Activated CD4-positive, alpha-beta T cell treated with anti-CD3 and anti-CD28 coated beads, Interleukin-2, amount 50 U/mL, for 4 hours (primary cell): ENCODE data around the gene NDUFS8.

Source experiments
- DNase-seq, 2 experiments: peaks; one replicate each; pipeline ENCODE4 v3.0.0-alpha.2; 2020

NDUFS8 gene

GRCh38 chr11:68052137-68052873 lies 21.8 kb downstream of the NDUFS8 start:
- DNase-seq: no peak

GRCh38 chr11:68053117-68053516 lies 22.6 kb downstream of the NDUFS8 start:
- no peak for DNase-seq

- no peak for DNase-seq
Measured at GRCh38 chr11:68053981-68054812, 23.7 kb downstream of the NDUFS8 start.

GRCh38 chr11:68056317-68057285 lies 26.1 kb downstream of the NDUFS8 start:
- no peak for DNase-seq

GRCh38 chr11:68057807-68058206 lies 27.3 kb downstream of the NDUFS8 start:
- DNase-seq: no peak

- DNase-seq: no peak
Measured at GRCh38 chr11:68061508-68061907, 31.0 kb downstream of the NDUFS8 start.

GRCh38 chr11:68064926-68065325 lies 34.4 kb downstream of the NDUFS8 start:
- DNase-seq: no peak

- no peak for DNase-seq
Measured at GRCh38 chr11:68065841-68066240, 35.4 kb downstream of the NDUFS8 start.

GRCh38 chr11:68066742-68067141 lies 36.3 kb downstream of the NDUFS8 start:
- DNase-seq: no peak

GRCh38 chr11:68067991-68068390 lies 37.5 kb downstream of the NDUFS8 start:
- no peak for DNase-seq

- no peak for DNase-seq
Measured at GRCh38 chr11:68071281-68072048, 41.0 kb downstream of the NDUFS8 start.

- no peak for DNase-seq
Measured at GRCh38 chr11:68074584-68075352, 44.3 kb downstream of the NDUFS8 start.

GRCh38 chr11:68076371-68077042 lies 46.0 kb downstream of the NDUFS8 start:
- DNase-seq: no peak

- no peak for DNase-seq
Measured at GRCh38 chr11:68077617-68078582, 47.4 kb downstream of the NDUFS8 start.

GRCh38 chr11:68080860-68081259 lies 50.4 kb downstream of the NDUFS8 start:
- DNase-seq: no peak

- no peak for DNase-seq
Measured at GRCh38 chr11:68081691-68082090, 51.2 kb downstream of the NDUFS8 start.

GRCh38 chr11:68082481-68082880 lies 52.0 kb downstream of the NDUFS8 start:
- DNase-seq: no peak

- no peak for DNase-seq
Measured at GRCh38 chr11:68083517-68083916, 53.0 kb downstream of the NDUFS8 start.
